Activated naive CD8-positive, alpha-beta T cell (primary cell): ENCODE measurements around the gene TNFAIP8L3.

Source experiments
- H3K27ac Mint-ChIP-seq: one replicate; pipeline ENCODE4 v1.8.0; 2021; ENCODE audit warnings: mixed read lengths
- H3K27me3 Mint-ChIP-seq: one replicate; pipeline ENCODE4 v1.8.0; 2021; ENCODE audit warnings: mixed read lengths
- H3K36me3 Mint-ChIP-seq: one replicate; pipeline ENCODE4 v1.8.0; 2021; ENCODE audit warnings: mixed read lengths
- H3K4me1 Mint-ChIP-seq: one replicate; pipeline ENCODE4 v1.8.0; 2021; ENCODE audit warnings: low read depth, mixed read lengths
- H3K4me3 Mint-ChIP-seq: one replicate; pipeline ENCODE4 v1.8.0; 2021; ENCODE audit warnings: mild to moderate bottlenecking, mixed read lengths
- H3K9me3 Mint-ChIP-seq: one replicate; pipeline ENCODE4 v1.8.0; 2021; ENCODE audit warnings: low read depth, mixed read lengths

Gene TNFAIP8L3

GRCh38 chr15:51088585-51088984 lies 6.1 kb downstream of the TNFAIP8L3 start:
- no peaks in the 10 kb centered on the region for H3K36me3 Mint-ChIP-seq

GRCh38 chr15:51087513-51087912 lies 7.2 kb downstream of the TNFAIP8L3 start:
- H3K4me1 Mint-ChIP-seq, result no peaks in the 10 kb centered on the region
- H3K9me3 Mint-ChIP-seq, result no peaks in the 10 kb centered on the region
- no peak overlapping the region for H3K4me3 Mint-ChIP-seq
- H3K36me3 Mint-ChIP-seq, result no peaks in the 10 kb centered on the region
- peaks cover 31% of the 10 kb centered on the region for H3K27me3 Mint-ChIP-seq
- no peak overlapping the region for H3K27ac Mint-ChIP-seq

More at GRCh38 chr15:51088585-51088984, 6.1 kb downstream of the TNFAIP8L3 start:
- Mint-ChIP-seq H3K27ac (no peak overlapping the region), H3K27me3 (peaks cover 34% of the 10 kb centered on the region), H3K4me1 (peaks cover 2% of the 10 kb centered on the region), H3K9me3 (no peaks in the 10 kb centered on the region), H3K4me3 (no peak overlapping the region)

GRCh38 chr15:51086409-51086808 lies 8.3 kb downstream of the TNFAIP8L3 start:
- peaks cover 23% of the 10 kb centered on the region for H3K27me3 Mint-ChIP-seq
- H3K27ac Mint-ChIP-seq, result no peak overlapping the region
- H3K9me3 Mint-ChIP-seq, result no peaks in the 10 kb centered on the region
- H3K4me1 Mint-ChIP-seq, result no peaks in the 10 kb centered on the region
- no peak overlapping the region for H3K4me3 Mint-ChIP-seq
- H3K36me3 Mint-ChIP-seq, result no peaks in the 10 kb centered on the region

GRCh38 chr15:51085764-51086163 lies 8.9 kb downstream of the TNFAIP8L3 start:
- no peak overlapping the region for H3K27ac Mint-ChIP-seq
- H3K27me3 Mint-ChIP-seq, result peaks cover 16% of the 10 kb centered on the region
- H3K4me1 Mint-ChIP-seq, result no peaks in the 10 kb centered on the region
- H3K36me3 Mint-ChIP-seq, result no peaks in the 10 kb centered on the region
- no peak overlapping the region for H3K4me3 Mint-ChIP-seq
- H3K9me3 Mint-ChIP-seq, result no peaks in the 10 kb centered on the region

GRCh38 chr15:51083641-51084166 lies 11.0 kb downstream of the TNFAIP8L3 start:
- Mint-ChIP-seq H3K4me1 (no peaks in the 10 kb centered on the region), H3K27me3 (peaks cover 3% of the 10 kb centered on the region), H3K36me3 (no peaks in the 10 kb centered on the region), H3K9me3 (no peaks in the 10 kb centered on the region), H3K4me3 (no peak overlapping the region), H3K27ac (no peak overlapping the region)

GRCh38 chr15:51082246-51082645 lies 12.5 kb downstream of the TNFAIP8L3 start:
- H3K4me3 Mint-ChIP-seq, result no peak overlapping the region
- no peaks in the 10 kb centered on the region for H3K9me3 Mint-ChIP-seq
- peaks cover 4% of the 10 kb centered on the region for H3K4me1 Mint-ChIP-seq
- H3K27ac Mint-ChIP-seq, result no peak overlapping the region
- peaks cover 4% of the 10 kb centered on the region for H3K27me3 Mint-ChIP-seq
- no peaks in the 10 kb centered on the region for H3K36me3 Mint-ChIP-seq

GRCh38 chr15:51080286-51080685 lies 14.4 kb downstream of the TNFAIP8L3 start:
- Mint-ChIP-seq H3K4me3 (no peak overlapping the region), H3K9me3 (no peaks in the 10 kb centered on the region), H3K27me3 (peaks cover 2% of the 10 kb centered on the region), H3K36me3 (no peaks in the 10 kb centered on the region), H3K4me1 (peaks cover 12% of the 10 kb centered on the region), H3K27ac (no peak overlapping the region)

GRCh38 chr15:51079226-51079625 lies 15.5 kb downstream of the TNFAIP8L3 start:
- Mint-ChIP-seq H3K27me3 (peaks cover 2% of the 10 kb centered on the region), H3K27ac (no peak overlapping the region), H3K9me3 (no peaks in the 10 kb centered on the region), H3K4me3 (no peak overlapping the region), H3K36me3 (no peaks in the 10 kb centered on the region), H3K4me1 (peaks cover 12% of the 10 kb centered on the region)

GRCh38 chr15:51077221-51078153 lies 17.2 kb downstream of the TNFAIP8L3 start:
- H3K4me1 Mint-ChIP-seq, result peaks cover 12% of the 10 kb centered on the region
- H3K36me3 Mint-ChIP-seq, result no peaks in the 10 kb centered on the region
- H3K27me3 Mint-ChIP-seq, result peaks cover 2% of the 10 kb centered on the region
- peak overlapping the region; percentile 51 for H3K27ac Mint-ChIP-seq
- peak overlapping the region; percentile 59 for H3K4me3 Mint-ChIP-seq
- no peaks in the 10 kb centered on the region for H3K9me3 Mint-ChIP-seq

- peak overlapping the region; percentile 51 for H3K27ac Mint-ChIP-seq
- H3K9me3 Mint-ChIP-seq, result no peaks in the 10 kb centered on the region
- peaks cover 2% of the 10 kb centered on the region for H3K27me3 Mint-ChIP-seq
- H3K36me3 Mint-ChIP-seq, result no peaks in the 10 kb centered on the region
- peak overlapping the region; percentile 59 for H3K4me3 Mint-ChIP-seq
- H3K4me1 Mint-ChIP-seq, result peaks cover 12% of the 10 kb centered on the region
Measured at GRCh38 chr15:51076524-51077220, 18.0 kb downstream of the TNFAIP8L3 start.

GRCh38 chr15:51075826-51076523 lies 18.7 kb downstream of the TNFAIP8L3 start:
- H3K27ac Mint-ChIP-seq, result no peak overlapping the region
- no peak overlapping the region for H3K4me3 Mint-ChIP-seq
- peaks cover 2% of the 10 kb centered on the region for H3K27me3 Mint-ChIP-seq
- no peaks in the 10 kb centered on the region for H3K9me3 Mint-ChIP-seq
- no peaks in the 10 kb centered on the region for H3K36me3 Mint-ChIP-seq
- peaks cover 18% of the 10 kb centered on the region for H3K4me1 Mint-ChIP-seq

- H3K27me3 Mint-ChIP-seq, result peaks cover 2% of the 10 kb centered on the region
- no peaks in the 10 kb centered on the region for H3K9me3 Mint-ChIP-seq
- H3K4me1 Mint-ChIP-seq, result peaks cover 20% of the 10 kb centered on the region
- no peak overlapping the region for H3K4me3 Mint-ChIP-seq
- no peak overlapping the region for H3K27ac Mint-ChIP-seq
- H3K36me3 Mint-ChIP-seq, result no peaks in the 10 kb centered on the region
Measured at GRCh38 chr15:51075364-51075763, 19.3 kb downstream of the TNFAIP8L3 start.

- Mint-ChIP-seq H3K36me3 (no peaks in the 10 kb centered on the region), H3K27me3 (peaks cover 2% of the 10 kb centered on the region), H3K4me1 (peaks cover 21% of the 10 kb centered on the region), H3K27ac (no peak overlapping the region), H3K9me3 (no peaks in the 10 kb centered on the region), H3K4me3 (no peak overlapping the region)
Measured at GRCh38 chr15:51074926-51075325, 19.8 kb downstream of the TNFAIP8L3 start.

- H3K36me3 Mint-ChIP-seq, result no peaks in the 10 kb centered on the region
- no peak overlapping the region for H3K27ac Mint-ChIP-seq
- no peaks in the 10 kb centered on the region for H3K27me3 Mint-ChIP-seq
- H3K4me3 Mint-ChIP-seq, result no peak overlapping the region
- H3K9me3 Mint-ChIP-seq, result no peaks in the 10 kb centered on the region
- H3K4me1 Mint-ChIP-seq, result peaks cover 14% of the 10 kb centered on the region
Measured at GRCh38 chr15:51071578-51071977, 23.1 kb downstream of the TNFAIP8L3 start.

- H3K9me3 Mint-ChIP-seq, result no peaks in the 10 kb centered on the region
- peaks cover 10% of the 10 kb centered on the region for H3K4me1 Mint-ChIP-seq
- H3K27ac Mint-ChIP-seq, result no peak overlapping the region
- no peaks in the 10 kb centered on the region for H3K27me3 Mint-ChIP-seq
- no peaks in the 10 kb centered on the region for H3K36me3 Mint-ChIP-seq
- no peak overlapping the region for H3K4me3 Mint-ChIP-seq
Measured at GRCh38 chr15:51069983-51070382, 24.7 kb downstream of the TNFAIP8L3 start.
